ENCODE measurements around the gene THAP10. TPM values are rescaled to one million over a fixed set of nuclear protein-coding genes. Genes with fewer than 3 reads are reported as not detected.
A peak's percentile ranks its signal among the peaks of the same experiment; 100 is the strongest.

THAP10 gene
- total and polyA plus RNA-seq, 2 experiments from 2014 or later = 2.1 to 3.0 TPM

DNA sequence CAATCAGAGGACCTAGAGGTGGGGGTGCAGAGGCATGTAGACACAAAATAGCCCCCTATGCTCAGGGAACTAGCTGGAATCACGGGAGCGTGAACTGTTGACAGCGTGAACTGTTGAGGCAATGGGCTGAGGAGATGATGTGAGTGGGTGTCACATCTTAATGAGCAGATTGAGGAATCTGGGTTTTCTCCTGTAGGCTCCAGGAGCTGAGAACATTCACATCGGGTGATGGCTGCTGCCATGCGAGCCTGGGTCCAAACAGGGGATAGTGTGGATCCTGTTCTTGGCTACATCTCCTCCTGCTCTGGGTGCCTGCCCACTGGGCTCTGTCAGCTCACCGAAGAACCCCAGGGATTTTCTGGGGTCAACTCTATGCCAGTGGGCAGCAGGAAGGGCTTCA lies 40.3 kb downstream of the THAP10 start:
- H3K4me2 ChIP-seq = peak overlapping the region; percentile 93

DNA sequence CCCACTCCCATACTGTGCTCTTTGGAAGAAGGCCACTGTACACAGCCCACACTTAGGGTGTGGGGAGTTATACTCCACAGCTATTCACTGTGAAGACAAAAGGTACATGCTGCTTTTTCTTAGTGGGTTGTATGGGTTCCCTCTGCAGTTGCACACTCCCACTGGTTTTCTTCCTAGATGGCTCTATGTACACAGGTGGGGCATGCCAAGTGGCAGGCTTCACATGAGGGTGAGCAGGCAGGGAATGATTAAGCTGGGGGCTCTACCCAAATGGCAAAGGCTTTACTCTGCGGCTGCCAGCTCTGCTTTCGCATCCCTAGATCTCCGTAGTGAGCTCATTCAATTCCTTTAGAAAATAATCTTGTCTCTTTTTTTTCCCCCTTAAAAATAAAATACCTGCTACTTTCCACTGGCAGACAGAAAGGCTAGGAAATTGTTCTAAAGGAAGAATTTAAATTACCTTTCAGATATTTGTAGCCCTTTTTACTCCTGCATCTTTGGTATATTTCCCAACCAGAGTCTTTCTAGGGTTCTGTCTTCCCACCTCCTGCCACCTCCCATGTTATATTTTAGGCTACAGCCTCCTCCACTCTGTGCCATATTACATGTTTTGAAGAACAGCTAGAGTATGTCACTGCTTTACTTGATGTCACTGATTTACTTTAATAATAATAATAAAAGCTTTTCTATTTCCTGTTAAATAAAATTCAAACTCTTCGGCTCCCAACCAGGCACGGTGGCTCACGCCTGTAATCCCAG lies 46.5 kb downstream of the THAP10 start:
- no peak for TF ChIP-seq EZH2 (IDR thresholded peaks at IDR 0.05; ENCODE audit: borderline replicate concordance)
- no peak for TF ChIP-seq EZH2phosphoT487 (IDR thresholded peaks at IDR 0.05; ENCODE audit: low read depth, severe bottlenecking, unreplicated experiment)
- TF ChIP-seq, protein P1, sequence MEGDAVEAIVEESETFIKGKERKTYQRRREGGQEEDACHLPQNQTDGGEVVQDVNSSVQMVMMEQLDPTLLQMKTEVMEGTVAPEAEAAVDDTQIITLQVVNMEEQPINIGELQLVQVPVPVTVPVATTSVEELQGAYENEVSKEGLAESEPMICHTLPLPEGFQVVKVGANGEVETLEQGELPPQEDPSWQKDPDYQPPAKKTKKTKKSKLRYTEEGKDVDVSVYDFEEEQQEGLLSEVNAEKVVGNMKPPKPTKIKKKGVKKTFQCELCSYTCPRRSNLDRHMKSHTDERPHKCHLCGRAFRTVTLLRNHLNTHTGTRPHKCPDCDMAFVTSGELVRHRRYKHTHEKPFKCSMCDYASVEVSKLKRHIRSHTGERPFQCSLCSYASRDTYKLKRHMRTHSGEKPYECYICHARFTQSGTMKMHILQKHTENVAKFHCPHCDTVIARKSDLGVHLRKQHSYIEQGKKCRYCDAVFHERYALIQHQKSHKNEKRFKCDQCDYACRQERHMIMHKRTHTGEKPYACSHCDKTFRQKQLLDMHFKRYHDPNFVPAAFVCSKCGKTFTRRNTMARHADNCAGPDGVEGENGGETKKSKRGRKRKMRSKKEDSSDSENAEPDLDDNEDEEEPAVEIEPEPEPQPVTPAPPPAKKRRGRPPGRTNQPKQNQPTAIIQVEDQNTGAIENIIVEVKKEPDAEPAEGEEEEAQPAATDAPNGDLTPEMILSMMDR (IDR thresholded peaks at IDR 0.05; ENCODE audit: poor library complexity) = no peak
- Histone ChIP-seq H3K9me2 (replicated peaks; ENCODE audit: insufficient read depth) (no peaks in the 10 kb centered on the region), H2AFZ (no peak overlapping the region), H3K36me3 (replicated peaks; ENCODE audit: insufficient read depth, low read depth) (no peaks in the 10 kb centered on the region), H4K20me1 (ENCODE audit: insufficient read depth, poor library complexity, severe bottlenecking) (no peaks in the 10 kb centered on the region), H3K9me3 (ENCODE audit: low read depth) (no peaks in the 10 kb centered on the region), H3K4me1 (ENCODE audit: insufficient read depth) (no peaks in the 10 kb centered on the region), H3K27ac (no peak overlapping the region), H3K4me2 (no peak overlapping the region), H3K79me2 (peaks cover 24% of the 10 kb centered on the region), H3K4me3 (no peak overlapping the region), H3K27me3 (no peaks in the 10 kb centered on the region)
- WGBS (ENCODE audit: low lambda C conversion rate, missing lambda C conversion rate) = 95% methylated on average over 6 of the region's 6 CpGs
- no peak for DNase-seq (ENCODE audit: low spot score)

More for the DNA sequence above, 40.3 kb downstream of the THAP10 start:
- Histone ChIP-seq H2AFZ (no peak overlapping the region), H3K27me3 (no peaks in the 10 kb centered on the region), H3K4me3 (no peak overlapping the region), H3K9me3 (ENCODE audit: low read depth) (no peaks in the 10 kb centered on the region), H3K4me1 (ENCODE audit: insufficient read depth) (peaks cover 15% of the 10 kb centered on the region), H3K36me3 (replicated peaks; ENCODE audit: insufficient read depth, low read depth) (no peaks in the 10 kb centered on the region), H4K20me1 (ENCODE audit: insufficient read depth, poor library complexity, severe bottlenecking) (no peaks in the 10 kb centered on the region), H3K9me2 (replicated peaks; ENCODE audit: insufficient read depth) (no peaks in the 10 kb centered on the region), H3K79me2 (peaks cover 41% of the 10 kb centered on the region), H3K27ac (no peak overlapping the region)
- DNase-seq (ENCODE audit: low spot score) = no peak
- TF ChIP-seq, protein P1 (IDR thresholded peaks at IDR 0.05; ENCODE audit: poor library complexity) = no peak
- TF ChIP-seq EZH2 (IDR thresholded peaks at IDR 0.05; ENCODE audit: borderline replicate concordance) (no peak), EZH2phosphoT487 (IDR thresholded peaks at IDR 0.05; ENCODE audit: low read depth, severe bottlenecking, unreplicated experiment) (no peak)
- WGBS (ENCODE audit: low lambda C conversion rate, missing lambda C conversion rate) = 98% methylated on average over 6 of the region's 6 CpGs

DNA sequence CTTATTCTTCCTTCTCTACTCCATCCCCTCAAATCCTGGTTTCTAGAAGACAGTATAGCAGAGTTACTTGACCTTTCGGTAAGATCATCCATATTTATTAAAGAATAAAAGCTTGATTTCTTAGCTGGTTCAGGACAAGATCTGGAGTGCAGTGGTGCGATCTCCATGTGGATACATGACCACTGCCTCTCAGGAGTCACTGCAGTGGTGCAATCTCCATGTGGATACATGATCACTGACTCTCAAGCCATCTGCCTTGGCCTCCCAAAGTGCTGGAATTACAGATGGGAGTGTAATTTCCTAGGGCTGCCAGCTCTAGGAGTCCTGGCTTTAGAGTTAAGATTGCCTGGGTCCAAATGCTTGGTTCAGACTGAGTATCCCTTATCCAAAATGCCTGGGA lies 54.8 kb downstream of the THAP10 start:
- no peaks in the 10 kb centered on the region for H3K36me3 ChIP-seq (replicated peaks; ENCODE audit: insufficient read depth, low read depth)

More for the DNA sequence above, 54.8 kb downstream of the THAP10 start:
- H3K27ac ChIP-seq = no peak overlapping the region
- no peaks in the 10 kb centered on the region for H4K20me1 ChIP-seq (ENCODE audit: insufficient read depth, poor library complexity, severe bottlenecking)
- DNase-seq (ENCODE audit: low spot score) = no peak
- no peak overlapping the region for H3K4me3 ChIP-seq
- no peak overlapping the region for H2AFZ ChIP-seq
- H3K79me2 ChIP-seq = no peaks in the 10 kb centered on the region
- WGBS (ENCODE audit: low lambda C conversion rate, missing lambda C conversion rate) = 100% methylated on average over 2 of the region's 2 CpGs
- TF ChIP-seq EZH2phosphoT487 (IDR thresholded peaks at IDR 0.05; ENCODE audit: low read depth, severe bottlenecking, unreplicated experiment) (no peak), EZH2 (IDR thresholded peaks at IDR 0.05; ENCODE audit: borderline replicate concordance) (no peak)
- TF ChIP-seq, protein P1 (IDR thresholded peaks at IDR 0.05; ENCODE audit: poor library complexity) = no peak
- H3K4me1 ChIP-seq (ENCODE audit: insufficient read depth) = peaks cover 15% of the 10 kb centered on the region
- no peaks in the 10 kb centered on the region for H3K9me3 ChIP-seq (ENCODE audit: low read depth)
- H3K9me2 ChIP-seq (replicated peaks; ENCODE audit: insufficient read depth) = no peaks in the 10 kb centered on the region
- H3K27me3 ChIP-seq = no peaks in the 10 kb centered on the region
- H3K4me2 ChIP-seq = no peak overlapping the region
